ENCODE data around the gene ITK.

ITK gene

DNA sequence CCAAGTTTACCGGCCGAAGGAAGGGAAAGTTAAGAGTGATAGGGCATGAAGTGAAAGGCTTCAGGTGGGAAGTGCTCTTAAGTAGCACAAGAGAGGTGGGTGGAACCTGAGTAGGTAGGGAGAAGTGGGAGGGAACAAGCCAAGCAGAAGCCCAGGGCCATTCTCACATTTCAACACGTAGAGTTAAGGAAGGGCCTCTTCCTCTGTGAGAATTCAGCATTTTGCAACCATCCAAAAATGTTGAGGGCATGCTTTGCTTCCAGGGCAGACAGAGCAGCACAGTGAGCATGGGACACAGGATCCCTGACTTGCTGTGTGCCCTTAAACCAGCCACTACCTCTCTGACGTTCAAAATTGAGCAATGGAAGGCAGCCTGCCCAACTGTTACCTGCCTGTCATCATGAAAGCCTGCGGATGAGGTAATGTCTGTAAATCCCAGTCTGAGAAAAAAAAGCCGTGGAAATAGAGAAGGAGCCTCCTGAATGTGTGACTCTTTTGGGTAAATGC is 88.6 kb downstream of the ITK start:
- Histone ChIP-seq H3K4me3 (ENCODE audit: low read depth, low read length) (no peak overlapping the region), H3K36me3 (peaks cover 10% of the 10 kb centered on the region; the same call in 1 of the 2 replicates), H3K9me3 (ENCODE audit: severe bottlenecking) (no peaks in the 10 kb centered on the region), H3K27ac (no peak overlapping the region), H3K27me3 (ENCODE audit: insufficient read depth, low read depth, severe bottlenecking) (no peaks in the 10 kb centered on the region)
- TF ChIP-seq, protein P1, sequence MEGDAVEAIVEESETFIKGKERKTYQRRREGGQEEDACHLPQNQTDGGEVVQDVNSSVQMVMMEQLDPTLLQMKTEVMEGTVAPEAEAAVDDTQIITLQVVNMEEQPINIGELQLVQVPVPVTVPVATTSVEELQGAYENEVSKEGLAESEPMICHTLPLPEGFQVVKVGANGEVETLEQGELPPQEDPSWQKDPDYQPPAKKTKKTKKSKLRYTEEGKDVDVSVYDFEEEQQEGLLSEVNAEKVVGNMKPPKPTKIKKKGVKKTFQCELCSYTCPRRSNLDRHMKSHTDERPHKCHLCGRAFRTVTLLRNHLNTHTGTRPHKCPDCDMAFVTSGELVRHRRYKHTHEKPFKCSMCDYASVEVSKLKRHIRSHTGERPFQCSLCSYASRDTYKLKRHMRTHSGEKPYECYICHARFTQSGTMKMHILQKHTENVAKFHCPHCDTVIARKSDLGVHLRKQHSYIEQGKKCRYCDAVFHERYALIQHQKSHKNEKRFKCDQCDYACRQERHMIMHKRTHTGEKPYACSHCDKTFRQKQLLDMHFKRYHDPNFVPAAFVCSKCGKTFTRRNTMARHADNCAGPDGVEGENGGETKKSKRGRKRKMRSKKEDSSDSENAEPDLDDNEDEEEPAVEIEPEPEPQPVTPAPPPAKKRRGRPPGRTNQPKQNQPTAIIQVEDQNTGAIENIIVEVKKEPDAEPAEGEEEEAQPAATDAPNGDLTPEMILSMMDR (IDR thresholded peaks at IDR 0.05; ENCODE audit: low read depth, low read length) = no peak
- DNase-seq = no peak

DNA sequence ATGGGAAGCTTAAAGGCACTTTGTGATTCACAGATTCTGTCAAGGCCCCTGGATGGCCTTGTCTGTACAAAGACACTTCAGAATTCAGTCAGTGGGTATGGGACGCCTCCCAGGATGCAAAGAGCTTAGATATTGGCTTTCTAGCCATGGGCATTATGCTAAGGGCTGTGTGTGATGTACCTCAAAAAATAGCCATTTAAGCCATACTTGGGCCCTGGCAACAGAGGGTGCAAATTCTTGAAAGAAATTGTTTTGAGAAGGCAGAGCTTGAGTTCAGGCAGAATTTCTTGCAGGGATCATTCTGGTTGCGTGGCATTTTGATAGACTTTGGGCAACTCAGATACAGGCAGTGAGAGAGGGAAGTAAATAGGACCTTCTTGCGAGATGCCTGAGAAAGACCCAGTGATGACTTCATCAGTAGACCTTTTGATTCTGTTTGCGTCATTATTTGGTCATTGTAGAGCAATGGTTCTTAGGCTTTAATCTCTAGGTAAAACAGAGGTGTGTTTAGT is 89.2 kb downstream of the ITK start:
- no peaks in the 10 kb centered on the region for H3K9me3 ChIP-seq (ENCODE audit: severe bottlenecking)
- TF ChIP-seq, protein P1 (IDR thresholded peaks at IDR 0.05; ENCODE audit: low read depth, low read length) = no peak
- H3K27ac ChIP-seq = no peak overlapping the region
- H3K36me3 ChIP-seq = peaks cover 10% of the 10 kb centered on the region; the same call in 1 of the 2 replicates
- no peak for DNase-seq
- no peaks in the 10 kb centered on the region for H3K27me3 ChIP-seq (ENCODE audit: insufficient read depth, low read depth, severe bottlenecking)
- H3K4me3 ChIP-seq (ENCODE audit: low read depth, low read length) = no peak overlapping the region

DNA sequence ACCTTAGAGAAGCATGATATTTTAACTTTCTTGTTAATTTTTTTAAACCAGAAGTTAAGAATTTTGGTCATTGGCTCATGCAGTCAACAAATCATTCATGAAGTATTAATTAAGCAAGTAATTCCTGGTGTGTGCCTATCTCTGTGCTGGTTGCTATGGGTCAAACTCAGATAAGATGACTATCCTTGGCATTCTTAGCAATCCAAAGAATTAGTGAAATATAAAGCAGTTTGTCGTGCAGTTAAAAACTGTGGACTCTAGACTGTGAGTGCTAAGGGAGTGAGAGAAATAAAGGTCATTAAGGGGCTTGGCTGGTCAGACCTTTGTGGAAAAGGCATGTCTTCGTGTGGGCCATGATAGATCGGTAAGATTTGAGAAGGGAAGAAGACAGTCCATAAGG is 90.1 kb downstream of the ITK start:
- no peaks in the 10 kb centered on the region for H3K9me3 ChIP-seq (ENCODE audit: severe bottlenecking)
- H3K4me3 ChIP-seq (ENCODE audit: low read depth, low read length) = no peak overlapping the region
- no peaks in the 10 kb centered on the region for H3K27me3 ChIP-seq (ENCODE audit: insufficient read depth, low read depth, severe bottlenecking)
- DNase-seq = no peak
- H3K27ac ChIP-seq = no peak overlapping the region
- peaks cover 10% of the 10 kb centered on the region; the same call in 1 of the 2 replicates for H3K36me3 ChIP-seq
- TF ChIP-seq, protein P1 (IDR thresholded peaks at IDR 0.05; ENCODE audit: low read depth, low read length) = no peak

DNA sequence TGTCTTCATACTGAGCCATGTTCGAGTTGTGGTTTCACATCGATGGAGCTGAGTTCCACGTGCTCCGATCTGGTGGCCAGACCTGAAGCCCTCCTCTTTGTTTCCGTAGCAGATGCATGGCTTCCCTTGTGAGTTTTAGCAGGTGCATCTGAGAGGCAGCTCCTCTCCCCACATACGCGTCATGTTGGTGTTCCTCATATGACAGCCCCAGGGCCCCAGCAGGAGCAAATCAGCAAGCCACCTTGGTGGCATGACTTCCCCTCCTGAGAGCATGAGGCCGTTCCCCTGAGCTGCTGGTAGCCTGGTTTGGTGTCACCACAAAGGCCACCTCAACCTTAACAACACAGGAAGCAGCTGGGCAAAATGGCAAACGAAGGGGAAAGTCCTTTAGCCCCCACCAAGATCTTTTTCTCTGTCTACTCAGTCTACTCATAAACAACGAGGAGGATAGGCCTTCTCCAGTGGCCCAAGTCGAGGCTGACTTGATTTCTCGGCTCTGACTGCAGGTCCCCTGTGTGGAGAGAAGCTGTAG is 91.2 kb downstream of the ITK start:
- TF ChIP-seq, protein P1 (IDR thresholded peaks at IDR 0.05; ENCODE audit: low read depth, low read length) = no peak

DNA sequence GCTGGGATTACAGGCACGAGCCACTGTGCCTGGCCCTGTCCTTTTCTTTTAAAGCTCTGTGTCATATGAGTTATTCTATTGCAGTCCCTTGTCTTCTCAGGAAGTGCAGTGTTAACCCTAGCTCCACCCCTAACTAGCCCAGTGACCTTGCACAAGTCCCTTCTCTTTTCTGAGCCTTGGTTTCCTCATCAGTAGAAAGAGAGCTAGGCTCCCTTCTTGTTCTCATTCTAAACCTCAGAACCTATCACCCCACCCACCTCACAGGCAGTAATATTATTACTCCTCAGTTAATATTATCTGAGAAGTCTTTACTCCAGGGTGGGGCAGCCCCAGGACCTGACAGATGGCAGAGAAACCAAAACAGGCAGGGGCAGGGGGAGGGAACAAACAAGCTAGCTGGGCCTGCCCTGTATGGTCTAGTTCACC is 92.5 kb downstream of the ITK start:
- no peak for DNase-seq
- no peak overlapping the region for H3K4me3 ChIP-seq (ENCODE audit: low read depth, low read length)
- TF ChIP-seq, protein P1 (IDR thresholded peaks at IDR 0.05; ENCODE audit: low read depth, low read length) = no peak
- no peaks in the 10 kb centered on the region for H3K9me3 ChIP-seq (ENCODE audit: severe bottlenecking)
- H3K36me3 ChIP-seq = peaks cover 10% of the 10 kb centered on the region; the same call in 1 of the 2 replicates
- H3K27me3 ChIP-seq (ENCODE audit: insufficient read depth, low read depth, severe bottlenecking) = no peaks in the 10 kb centered on the region
- H3K27ac ChIP-seq = no peak overlapping the region

More for the DNA sequence above, 91.2 kb downstream of the ITK start:
- Histone ChIP-seq H3K27ac (no peak overlapping the region), H3K9me3 (ENCODE audit: severe bottlenecking) (no peaks in the 10 kb centered on the region), H3K4me3 (ENCODE audit: low read depth, low read length) (no peak overlapping the region), H3K27me3 (ENCODE audit: insufficient read depth, low read depth, severe bottlenecking) (no peaks in the 10 kb centered on the region), H3K36me3 (peaks cover 10% of the 10 kb centered on the region; the same call in 1 of the 2 replicates)
- DNase-seq = no peak
